Measurements from ENCODE around the gene SPATA9. TPM values are rescaled to one million over a fixed set of nuclear protein-coding genes. Genes with fewer than 3 reads are reported as not detected.

SPATA9 gene
- total and polyA plus RNA-seq, 7 donors = 0.22 to 0.53 (median 0.22) TPM; not detected in 4

GRCh38 chr5:95627971-95628810 lies 54.6 kb downstream of the SPATA9 start:
- Histone ChIP-seq H3K4me3 (no peak overlapping the region), H3K9me3 (no peaks in the 10 kb centered on the region), H3K27ac (no peak overlapping the region), H3K27me3 (ENCODE audit: insufficient read depth in 3 of 3, low read length in 2 of 3) (no peaks in the 10 kb centered on the region), H3K36me3 (ENCODE audit: insufficient read depth in 1 of 2, low read depth in 1 of 2) (no peaks in the 10 kb centered on the region), H3K4me1 (peaks cover 3% of the 10 kb centered on the region)
- no peak for ATAC-seq
- DNase-seq = no peak
- WGBS, 3 donors = 90 to 92% (median 90%) methylated on average over 4 of the region's 4 CpGs
- intact Hi-C loops (cut with DNase I) = no loop called here
- TF ChIP-seq CTCF (IDR thresholded peaks at IDR 0.05) = no peak

GRCh38 chr5:95626701-95627100 lies 56.1 kb downstream of the SPATA9 start:
- no peak overlapping the region for H3K27ac ChIP-seq
- intact Hi-C loops (cut with DNase I) = no loop called here
- H3K4me1 ChIP-seq = peaks cover 3% of the 10 kb centered on the region
- ATAC-seq (no peak), DNase-seq (no peak)
- H3K36me3 ChIP-seq (ENCODE audit: insufficient read depth in 1 of 2, low read depth in 1 of 2) = no peaks in the 10 kb centered on the region
- H3K9me3 ChIP-seq = no peaks in the 10 kb centered on the region
- TF ChIP-seq CTCF (IDR thresholded peaks at IDR 0.05) = no peak
- no peaks in the 10 kb centered on the region for H3K27me3 ChIP-seq (ENCODE audit: insufficient read depth in 3 of 3, low read length in 2 of 3)
- no peak overlapping the region for H3K4me3 ChIP-seq
- 74 to 78% (median 74%) methylated on average over 1 of the region's 1 CpG for WGBS, 3 donors

- DNase-seq = no peak
- no peaks in the 10 kb centered on the region for H3K27me3 ChIP-seq (ENCODE audit: insufficient read depth in 3 of 3, low read length in 2 of 3)
- no peaks in the 10 kb centered on the region for H3K9me3 ChIP-seq
- no peak overlapping the region for H3K4me3 ChIP-seq
- intact Hi-C loops (cut with DNase I) = no loop called here
- ATAC-seq = no peak
- peaks cover 12% of the 10 kb centered on the region for H3K4me1 ChIP-seq
- 97 to 100% (median 98%) methylated on average over 2 of the region's 2 CpGs for WGBS, 3 donors
- no peak overlapping the region for H3K27ac ChIP-seq
- no peak for TF ChIP-seq CTCF (IDR thresholded peaks at IDR 0.05)
- no peaks in the 10 kb centered on the region for H3K36me3 ChIP-seq (ENCODE audit: insufficient read depth in 1 of 2, low read depth in 1 of 2)
Observed at GRCh38 chr5:95624368-95624767, 58.4 kb downstream of the SPATA9 start.

- Histone ChIP-seq H3K27me3 (ENCODE audit: insufficient read depth in 3 of 3, low read length in 2 of 3) (no peaks in the 10 kb centered on the region), H3K4me1 (peaks cover 12% of the 10 kb centered on the region), H3K36me3 (ENCODE audit: insufficient read depth in 1 of 2, low read depth in 1 of 2) (no peaks in the 10 kb centered on the region), H3K4me3 (no peak overlapping the region), H3K9me3 (no peaks in the 10 kb centered on the region), H3K27ac (no peak overlapping the region)
- DNase-seq = no peak
- no peak for ATAC-seq
- intact Hi-C loops (cut with DNase I) = no loop called here
- WGBS, 3 donors = 93 to 97% (median 95%) methylated on average over 5 of the region's 5 CpGs
- TF ChIP-seq CTCF (IDR thresholded peaks at IDR 0.05) = no peak
Observed at GRCh38 chr5:95623706-95624105, 59.1 kb downstream of the SPATA9 start.

Data from psoas muscle (tissue), 8 donors.